OCI-M2 (cell line): Measurements from ENCODE around the gene TMEFF2.

Experiments
- DNase-seq: peaks from one replicate; lab custom pipeline; 2025; ENCODE audit not compliant: unreplicated experiment; lab: John Stamatoyannopoulos, UW

The TMEFF2 gene

DNA sequence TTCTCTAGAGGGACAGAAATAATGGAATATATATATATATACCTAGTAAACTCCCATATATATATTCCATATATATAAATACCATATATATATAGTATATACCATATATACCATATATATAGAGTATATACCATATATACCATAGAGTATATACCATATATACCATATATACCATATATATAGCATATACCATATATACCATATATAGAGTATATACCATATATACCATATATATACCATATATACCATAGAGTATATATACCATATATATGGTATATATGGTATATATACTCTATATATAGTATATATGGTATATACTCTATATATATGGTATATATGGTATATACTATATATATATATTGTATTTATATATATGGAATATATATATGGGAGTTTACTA lies 285.9 kb downstream of the TMEFF2 start:
- no peak for DNase-seq

DNA sequence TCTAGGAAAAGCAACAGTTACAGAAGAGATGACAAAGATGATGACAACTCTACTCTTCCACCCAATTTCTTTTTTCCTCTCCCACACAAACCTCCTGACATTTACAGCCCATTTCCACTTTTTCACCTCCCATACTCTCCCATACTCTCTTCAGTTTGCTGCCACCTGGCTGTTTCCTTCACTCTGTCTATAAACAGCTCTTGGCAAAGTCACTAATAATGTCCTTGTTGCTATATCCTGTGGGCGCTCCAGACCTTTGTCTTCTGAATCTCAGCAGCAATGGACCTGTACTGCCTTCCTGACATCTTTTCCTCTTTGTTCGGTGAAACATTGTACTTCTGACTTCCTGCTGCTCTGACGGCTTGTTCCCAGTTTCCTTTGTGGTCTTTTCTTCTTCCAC lies 287.2 kb downstream of the TMEFF2 start:
- DNase-seq: no peak

DNA sequence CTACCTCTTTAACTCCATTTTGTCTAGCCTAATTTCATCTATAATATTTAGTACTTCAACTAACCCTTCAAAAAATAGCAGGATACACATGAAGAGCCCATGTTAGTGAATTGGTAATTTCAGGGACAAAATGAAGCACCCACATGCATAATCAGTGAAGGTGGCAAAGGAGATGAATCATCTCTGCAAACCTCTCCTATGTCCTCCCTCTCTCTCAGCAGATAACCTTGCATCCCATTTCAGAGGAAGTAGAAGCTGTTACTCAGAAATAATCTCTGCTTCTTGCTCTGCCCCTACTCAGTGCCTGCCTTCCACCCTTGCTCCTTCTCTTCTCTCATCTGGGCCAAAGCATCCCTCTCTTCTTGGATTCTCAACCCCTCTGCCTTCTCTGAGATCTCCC lies 287.6 kb downstream of the TMEFF2 start:
- no peak for DNase-seq

DNA sequence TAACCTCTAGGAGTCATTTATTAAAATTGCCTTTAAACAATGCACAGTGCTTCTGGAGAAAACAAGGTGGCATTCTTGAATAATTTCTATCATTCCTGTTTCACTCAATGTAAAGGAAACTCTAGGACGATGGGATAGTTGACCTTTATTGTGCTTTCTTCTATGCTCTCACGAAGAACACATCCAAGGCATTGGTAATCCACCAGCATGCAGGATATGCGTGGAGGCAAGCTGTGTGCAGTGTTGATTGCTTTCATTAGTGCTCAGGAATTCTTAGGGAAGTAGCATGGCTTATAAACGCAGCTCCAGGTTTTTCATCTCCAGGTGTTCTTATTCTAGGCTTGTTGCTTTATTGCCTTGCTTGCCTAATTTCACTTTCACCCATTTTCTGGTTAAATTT lies 289.4 kb downstream of the TMEFF2 start:
- no peak for DNase-seq

DNA sequence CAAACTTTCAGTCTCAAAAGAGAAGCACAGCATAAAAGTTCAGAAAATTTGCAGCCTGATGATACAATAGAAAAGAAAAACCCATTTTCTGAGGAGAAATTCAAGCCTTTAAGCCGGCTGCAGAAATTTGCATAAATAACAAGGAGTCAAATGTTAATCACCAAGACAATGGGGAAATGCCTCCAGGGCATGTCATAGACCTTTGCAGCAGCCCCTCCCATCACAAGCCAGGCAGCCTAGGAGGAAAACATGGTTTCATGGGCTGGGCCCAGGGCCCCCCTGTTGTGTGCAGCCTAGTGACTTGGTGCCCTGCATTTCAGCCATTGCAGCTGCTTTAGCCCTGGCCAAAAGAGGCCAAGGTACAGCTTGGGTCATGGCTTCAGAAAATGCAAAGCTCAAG lies 293.7 kb downstream of the TMEFF2 start:
- no peak for DNase-seq

DNA sequence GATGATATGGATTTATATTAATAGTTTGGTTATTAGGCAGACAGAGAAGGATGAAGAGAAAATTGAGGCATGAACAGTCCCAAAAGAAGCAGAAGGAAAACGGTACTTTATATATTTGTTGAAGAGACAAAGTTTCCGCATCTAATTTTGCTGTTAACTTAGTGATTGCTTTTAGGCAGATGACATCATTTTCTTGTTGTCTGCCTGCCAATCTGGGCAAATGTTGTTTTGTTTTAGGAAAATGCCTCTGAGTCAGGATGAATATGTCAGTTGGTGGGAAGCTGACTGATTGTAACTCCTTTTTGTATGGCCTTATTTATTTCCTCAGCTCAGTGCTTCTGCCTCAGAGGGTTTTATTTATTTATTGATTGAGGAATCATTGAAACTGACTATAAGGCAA lies 295.3 kb downstream of the TMEFF2 start:
- no peak for DNase-seq
